Measurements from ENCODE around the gene DCPS.
"Not testable (repeated sequence)": the region's sequence is repeated elsewhere in the genome, so short reads cannot be mapped to it uniquely, and the experiment has no call there.

- not testable (repeated sequence) for TF ChIP-seq CTCF, POLR2AphosphoS5, POLR2A (IDR thresholded peaks at IDR 0.05)
Observed at GRCh38 chr11:126368336-126369119, 64.7 kb downstream of the DCPS start.
